Kasumi-1 (cell line): ENCODE results near the gene PHACTR4.
"Not testable (repeated sequence)": the region's sequence is repeated elsewhere in the genome, so short reads cannot be mapped to it uniquely, and the experiment has no call there.

Experiments used
- DNase-seq, 2 experiments: peaks; one replicate each; lab custom pipeline; 2025; lab: John Stamatoyannopoulos, UW

PHACTR4 gene

GRCh38 chr1:28437264-28437923, 67.9 kb downstream of the PHACTR4 start:
- no peak for DNase-seq

GRCh38 chr1:28437924-28438699, 68.6 kb downstream of the PHACTR4 start:
- peak; percentile 96 to 97 for DNase-seq

- no peak for DNase-seq
Observed at GRCh38 chr1:28439320-28439719, 69.8 kb downstream of the PHACTR4 start.

GRCh38 chr1:28441674-28442073, 72.1 kb downstream of the PHACTR4 start:
- no peak for DNase-seq

GRCh38 chr1:28443550-28443949, 74.0 kb downstream of the PHACTR4 start:
- DNase-seq, result no peak

- DNase-seq, result no peak
Observed at GRCh38 chr1:28447679-28448078, 78.1 kb downstream of the PHACTR4 start.

GRCh38 chr1:28448094-28448611, 78.6 kb downstream of the PHACTR4 start:
- DNase-seq, result not testable (repeated sequence)

- DNase-seq, result peak; percentile 37 to 52
Observed at GRCh38 chr1:28449904-28450303, 80.4 kb downstream of the PHACTR4 start.

GRCh38 chr1:28450561-28450960, 81.0 kb downstream of the PHACTR4 start:
- DNase-seq, result no peak

GRCh38 chr1:28451011-28451410, 81.5 kb downstream of the PHACTR4 start:
- DNase-seq, result no peak

GRCh38 chr1:28456078-28456477, 86.5 kb downstream of the PHACTR4 start:
- peak; percentile 97 to 98 for DNase-seq

- DNase-seq, result no peak
Observed at GRCh38 chr1:28457678-28458077, 88.1 kb downstream of the PHACTR4 start.

- no peak for DNase-seq
Observed at GRCh38 chr1:28458237-28459228, 89.0 kb downstream of the PHACTR4 start.

- no peak for DNase-seq
Observed at GRCh38 chr1:28466226-28466778, 96.8 kb downstream of the PHACTR4 start.

GRCh38 chr1:28470146-28470545, 100.6 kb downstream of the PHACTR4 start:
- DNase-seq, result no peak

GRCh38 chr1:28479497-28479896, 110.0 kb downstream of the PHACTR4 start:
- DNase-seq, result not testable (repeated sequence)

- DNase-seq, result no peak
Observed at GRCh38 chr1:28480308-28480707, 110.8 kb downstream of the PHACTR4 start.

GRCh38 chr1:28482138-28482537, 112.6 kb downstream of the PHACTR4 start:
- no peak for DNase-seq

- no peak for DNase-seq
Observed at GRCh38 chr1:28482702-28483101, 113.2 kb downstream of the PHACTR4 start.

- DNase-seq, result no peak
Observed at GRCh38 chr1:28494737-28495136, 125.2 kb downstream of the PHACTR4 start.

- DNase-seq, result no peak
Observed at GRCh38 chr1:28499553-28499952, 130.0 kb downstream of the PHACTR4 start.

- DNase-seq, result no peak
Observed at GRCh38 chr1:28501925-28502324, 132.4 kb downstream of the PHACTR4 start.
